ENCODE data around the gene MMP26.

The MMP26 gene

DNA sequence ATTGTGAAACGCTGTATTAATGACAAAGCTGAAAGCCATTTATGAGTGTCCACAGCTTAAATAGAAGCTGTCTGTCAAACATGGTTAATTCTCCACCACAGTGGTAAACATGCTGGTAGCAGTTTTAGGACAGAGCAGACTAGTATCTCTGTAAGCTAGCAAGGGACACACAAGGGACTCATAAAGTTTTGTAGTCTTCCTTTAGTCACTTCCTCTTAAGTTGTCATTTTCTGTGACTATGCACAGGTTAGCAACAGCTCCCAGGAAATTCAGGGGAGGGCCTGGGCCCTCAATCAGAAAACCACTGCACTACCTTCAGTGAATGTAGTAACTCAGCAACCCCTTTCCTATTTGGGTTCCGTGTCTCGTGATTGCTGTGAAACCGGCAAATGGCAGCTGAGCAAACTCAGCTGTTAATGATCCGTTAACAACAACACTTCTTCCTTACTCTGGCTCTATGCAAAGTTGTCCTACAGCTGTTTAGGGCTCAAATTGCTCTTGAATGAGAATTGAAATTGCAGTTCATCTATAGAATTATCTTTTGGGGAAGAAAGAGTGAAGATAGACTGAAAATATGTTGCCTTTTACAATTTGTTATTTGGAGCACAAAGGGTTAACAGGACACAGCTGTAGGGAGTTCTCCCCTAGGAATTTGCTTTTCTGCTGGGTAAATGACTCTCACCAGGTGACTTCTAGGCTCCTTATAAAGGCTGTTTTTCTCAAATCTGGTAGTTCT is at the start of gene MMP26:
Gene MMP26 (plus strand): TSS at position 731 of the 736 bp plus-strand sequence.
- Histone ChIP-seq H3K9me3 (ENCODE audit: control insufficient read depth, insufficient read depth, low read length) (no peaks in the 10 kb centered on the region), H3K9ac (ENCODE audit: low read depth, low read length) (peak within 1 kb of the TSS; percentile 24; the same call in 1 of the 2 replicates)

DNA sequence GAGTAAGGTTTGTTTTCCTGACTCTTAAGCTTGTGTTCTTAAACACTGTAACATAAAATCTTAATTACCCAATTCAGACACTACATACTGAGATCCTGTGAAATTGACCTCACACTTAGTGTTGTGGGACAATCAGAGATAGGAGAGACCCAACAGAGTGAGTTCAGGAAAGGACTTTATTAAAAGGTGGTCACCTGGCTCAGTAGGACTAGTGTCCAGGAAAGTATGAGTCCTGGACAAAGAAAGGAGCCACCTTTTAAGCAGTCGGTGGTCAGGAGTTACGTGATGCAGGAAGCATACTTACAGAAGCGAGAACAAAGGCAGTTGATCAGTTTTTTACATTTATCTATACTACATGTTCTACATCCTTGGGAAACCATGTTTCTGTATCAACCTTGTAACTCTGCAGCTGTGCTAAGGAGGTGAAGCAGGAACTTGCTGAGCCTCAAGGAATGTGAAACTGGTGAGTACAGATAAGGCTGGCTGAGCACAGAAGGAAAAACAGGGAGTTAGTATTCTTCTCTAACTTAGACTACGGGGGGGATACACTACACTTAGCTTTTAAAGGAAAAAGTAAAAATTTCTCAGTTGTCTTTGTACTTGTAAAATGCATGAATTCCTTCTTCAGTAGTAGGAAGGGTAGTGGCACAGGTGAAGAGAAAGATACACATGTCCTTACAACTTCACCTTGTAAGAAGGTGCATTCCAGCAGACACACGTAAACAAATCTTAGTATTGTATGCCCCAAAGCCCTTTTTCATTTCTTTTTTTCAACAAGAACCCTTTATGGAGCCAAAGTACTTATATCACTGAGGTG is 45.7 kb upstream of the MMP26 start:
- H3K9ac ChIP-seq (ENCODE audit: low read depth, low read length): no peak overlapping the region
- H3K4me1 ChIP-seq (ENCODE audit: insufficient read depth, low read length): no peaks in the 10 kb centered on the region
- no peaks in the 10 kb centered on the region for H3K36me3 ChIP-seq (ENCODE audit: insufficient read depth, low read length)
- H3K9me3 ChIP-seq (ENCODE audit: control insufficient read depth, insufficient read depth, low read length): no peaks in the 10 kb centered on the region

More for the DNA sequence above, at the start of gene MMP26:
- peaks cover 7% of the 10 kb centered on the region; the same call in 1 of the 2 replicates for H3K4me1 ChIP-seq (ENCODE audit: insufficient read depth, low read length)
- H3K36me3 ChIP-seq (ENCODE audit: insufficient read depth, low read length): no peaks in the 10 kb centered on the region

DNA sequence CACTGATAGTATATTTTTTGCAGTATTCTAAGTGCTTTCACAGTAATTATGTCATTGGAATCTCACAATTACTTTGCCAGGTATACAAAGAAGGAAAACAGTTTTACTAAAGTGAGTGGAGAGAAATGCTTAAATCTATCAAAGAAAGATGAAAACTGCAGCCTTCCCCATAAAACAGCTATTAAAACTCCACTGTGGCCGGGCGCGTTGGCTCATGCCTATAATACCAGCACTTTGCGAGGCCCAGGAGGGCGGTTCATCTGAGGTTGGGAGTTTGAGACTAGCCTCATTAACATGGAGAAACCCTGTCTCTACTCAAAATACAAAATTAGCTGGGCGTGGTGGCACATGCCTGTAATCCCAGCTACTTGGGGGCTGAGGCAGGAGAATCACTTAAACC is 41.7 kb upstream of the MMP26 start:
- Histone ChIP-seq H3K9me3 (ENCODE audit: control insufficient read depth, insufficient read depth, low read length) (no peaks in the 10 kb centered on the region), H3K4me1 (ENCODE audit: insufficient read depth, low read length) (no peaks in the 10 kb centered on the region), H3K9ac (ENCODE audit: low read depth, low read length) (no peak overlapping the region), H3K36me3 (ENCODE audit: insufficient read depth, low read length) (no peaks in the 10 kb centered on the region)

DNA sequence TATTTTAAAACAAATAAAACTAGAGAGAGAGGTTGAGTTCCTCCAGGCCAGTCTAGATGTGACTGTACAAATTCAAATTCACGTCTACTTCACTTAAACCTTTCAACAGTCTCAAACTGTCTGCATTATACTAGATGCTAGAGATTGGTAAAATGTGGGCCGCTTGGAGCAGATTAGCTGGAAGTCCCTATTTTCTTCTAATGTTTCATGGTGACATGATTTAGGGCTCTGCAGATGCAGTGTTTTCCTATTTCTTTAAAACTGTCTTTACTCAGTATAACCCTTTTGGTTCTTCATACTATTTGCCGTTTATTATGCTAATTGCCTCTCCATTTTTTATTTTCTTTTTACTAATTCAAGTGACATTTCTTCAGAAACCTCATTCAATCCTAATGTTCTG is 40.4 kb upstream of the MMP26 start:
- Histone ChIP-seq H3K36me3 (ENCODE audit: insufficient read depth, low read length) (no peaks in the 10 kb centered on the region), H3K4me1 (ENCODE audit: insufficient read depth, low read length) (no peaks in the 10 kb centered on the region), H3K9me3 (ENCODE audit: control insufficient read depth, insufficient read depth, low read length) (no peaks in the 10 kb centered on the region), H3K9ac (ENCODE audit: low read depth, low read length) (no peak overlapping the region)

DNA sequence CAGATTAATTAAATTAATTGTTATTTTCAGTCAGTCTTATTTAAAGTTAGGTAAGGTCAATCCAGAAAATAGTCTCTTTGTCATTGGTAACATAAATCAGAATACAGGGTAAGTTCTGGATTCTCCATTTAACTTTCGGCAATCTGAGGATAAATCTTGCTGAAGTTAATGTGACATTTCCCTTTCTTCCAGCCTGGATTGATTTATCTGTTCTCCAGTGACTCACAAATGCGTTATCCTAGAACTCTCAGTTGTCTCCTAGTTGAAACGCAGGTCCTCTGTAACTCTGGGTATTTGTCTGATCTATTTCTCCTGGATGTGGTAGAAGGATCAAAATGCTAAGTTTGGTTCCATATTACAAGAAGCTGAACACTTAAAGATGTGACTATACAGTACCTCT is 39.8 kb upstream of the MMP26 start:
- Histone ChIP-seq H3K9me3 (ENCODE audit: control insufficient read depth, insufficient read depth, low read length) (no peaks in the 10 kb centered on the region), H3K9ac (ENCODE audit: low read depth, low read length) (no peak overlapping the region), H3K4me1 (ENCODE audit: insufficient read depth, low read length) (no peaks in the 10 kb centered on the region), H3K36me3 (ENCODE audit: insufficient read depth, low read length) (no peaks in the 10 kb centered on the region)

DNA sequence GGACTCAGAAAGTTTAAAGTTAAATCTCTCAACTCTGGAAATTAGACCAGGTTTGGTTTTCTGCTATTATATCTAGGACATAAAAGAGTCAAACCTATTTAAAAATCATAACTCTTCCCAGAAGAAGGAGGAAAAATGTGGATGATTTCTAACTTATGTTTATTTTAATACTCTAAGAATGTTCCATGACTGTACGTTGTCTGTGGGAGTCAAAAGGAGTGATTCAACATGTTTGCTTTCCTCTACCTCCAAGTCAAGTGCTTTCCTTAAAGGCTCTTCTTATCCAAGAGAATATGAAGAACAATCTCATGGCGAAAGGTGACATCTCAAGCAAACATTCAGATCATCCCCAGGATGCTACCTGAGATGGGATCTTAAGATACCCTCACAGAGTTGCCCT is 39.2 kb upstream of the MMP26 start:
- Histone ChIP-seq H3K36me3 (ENCODE audit: insufficient read depth, low read length) (no peaks in the 10 kb centered on the region), H3K4me1 (ENCODE audit: insufficient read depth, low read length) (no peaks in the 10 kb centered on the region), H3K9me3 (ENCODE audit: control insufficient read depth, insufficient read depth, low read length) (no peaks in the 10 kb centered on the region), H3K9ac (ENCODE audit: low read depth, low read length) (no peak overlapping the region)

DNA sequence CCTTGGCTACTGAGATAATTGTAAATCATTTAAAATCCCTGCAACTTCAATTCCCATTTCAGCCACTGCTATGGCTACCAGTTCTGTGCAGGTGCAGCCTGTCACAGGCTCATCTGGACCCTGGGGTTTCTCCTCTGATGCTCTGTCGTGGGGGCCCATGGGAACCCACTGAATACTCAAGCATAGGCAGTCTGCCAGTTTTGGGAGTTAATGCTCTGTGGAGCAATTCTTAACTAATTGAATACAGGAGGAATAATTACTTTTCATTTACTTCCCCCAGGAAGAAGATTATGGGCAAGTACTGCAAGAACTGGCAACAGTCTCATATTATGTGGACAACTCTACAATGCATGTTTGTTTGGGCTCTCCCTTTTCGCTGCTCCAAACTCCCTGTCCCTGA is 32.8 kb upstream of the MMP26 start:
- Histone ChIP-seq H3K4me1 (ENCODE audit: insufficient read depth, low read length) (no peaks in the 10 kb centered on the region), H3K36me3 (ENCODE audit: insufficient read depth, low read length) (no peaks in the 10 kb centered on the region), H3K9me3 (ENCODE audit: control insufficient read depth, insufficient read depth, low read length) (no peaks in the 10 kb centered on the region), H3K9ac (ENCODE audit: low read depth, low read length) (no peak overlapping the region)

DNA sequence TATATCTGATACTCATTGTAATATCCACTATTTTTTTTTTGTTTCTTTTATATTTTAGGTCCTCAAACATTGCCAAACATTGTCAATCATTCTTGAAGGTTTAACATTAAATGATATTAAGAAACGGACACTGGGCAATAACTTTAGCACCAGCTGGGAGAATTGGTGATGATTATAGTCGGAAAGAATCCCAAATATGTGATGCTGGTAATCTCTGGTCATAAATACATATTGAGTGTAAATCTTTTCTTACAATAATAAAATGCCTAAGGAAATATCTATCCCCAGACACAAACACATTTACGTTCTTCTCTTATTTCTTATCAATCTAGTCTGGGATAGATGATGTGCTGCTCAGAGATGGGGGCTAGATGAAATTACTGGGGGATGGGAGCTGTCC is 32.1 kb upstream of the MMP26 start:
- Histone ChIP-seq H3K9me3 (ENCODE audit: control insufficient read depth, insufficient read depth, low read length) (no peaks in the 10 kb centered on the region), H3K9ac (ENCODE audit: low read depth, low read length) (no peak overlapping the region), H3K36me3 (ENCODE audit: insufficient read depth, low read length) (no peaks in the 10 kb centered on the region), H3K4me1 (ENCODE audit: insufficient read depth, low read length) (no peaks in the 10 kb centered on the region)

DNA sequence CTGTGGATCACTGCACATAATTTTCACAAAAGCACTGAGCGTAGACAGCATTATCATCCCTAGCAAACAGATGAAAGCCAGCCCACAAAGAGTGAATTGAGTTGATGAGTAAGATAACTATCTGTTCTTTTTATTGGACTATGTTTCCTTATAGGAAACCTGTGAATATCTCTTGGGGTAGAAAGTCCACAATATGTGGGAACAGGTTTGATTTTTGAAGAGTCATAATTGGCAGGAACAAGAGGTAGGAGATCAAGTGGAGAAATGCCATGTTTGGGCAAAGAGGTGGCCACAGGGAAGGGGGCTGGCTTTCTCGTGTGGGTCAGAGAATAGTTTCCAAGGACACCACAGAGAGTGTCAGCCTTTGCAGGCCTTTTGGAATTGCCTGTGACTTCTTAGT is 30.8 kb upstream of the MMP26 start:
- H3K9me3 ChIP-seq (ENCODE audit: control insufficient read depth, insufficient read depth, low read length): no peaks in the 10 kb centered on the region
- no peaks in the 10 kb centered on the region for H3K36me3 ChIP-seq (ENCODE audit: insufficient read depth, low read length)
- no peak overlapping the region for H3K9ac ChIP-seq (ENCODE audit: low read depth, low read length)
- H3K4me1 ChIP-seq (ENCODE audit: insufficient read depth, low read length): no peaks in the 10 kb centered on the region

DNA sequence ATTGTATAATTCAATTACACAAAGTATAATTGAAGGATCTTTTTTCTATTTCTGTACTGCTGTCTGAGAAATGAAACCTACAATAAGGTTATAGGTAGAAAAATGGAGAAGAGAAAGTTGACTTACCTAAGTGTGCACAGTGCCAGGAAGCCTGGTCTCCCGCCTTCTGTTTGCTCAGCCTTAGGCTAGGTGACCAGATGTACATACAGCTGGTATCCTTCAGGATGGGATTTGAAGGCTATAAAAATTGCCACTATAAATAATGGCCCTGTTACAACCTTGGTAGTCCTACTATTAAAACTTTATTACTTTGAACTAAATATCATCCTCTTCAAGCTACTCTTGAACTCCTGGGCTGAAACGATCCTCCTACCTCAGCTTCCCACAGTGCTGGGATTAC is 26.6 kb upstream of the MMP26 start:
- Histone ChIP-seq H3K4me1 (ENCODE audit: insufficient read depth, low read length) (no peaks in the 10 kb centered on the region), H3K9me3 (ENCODE audit: control insufficient read depth, insufficient read depth, low read length) (no peaks in the 10 kb centered on the region)

DNA sequence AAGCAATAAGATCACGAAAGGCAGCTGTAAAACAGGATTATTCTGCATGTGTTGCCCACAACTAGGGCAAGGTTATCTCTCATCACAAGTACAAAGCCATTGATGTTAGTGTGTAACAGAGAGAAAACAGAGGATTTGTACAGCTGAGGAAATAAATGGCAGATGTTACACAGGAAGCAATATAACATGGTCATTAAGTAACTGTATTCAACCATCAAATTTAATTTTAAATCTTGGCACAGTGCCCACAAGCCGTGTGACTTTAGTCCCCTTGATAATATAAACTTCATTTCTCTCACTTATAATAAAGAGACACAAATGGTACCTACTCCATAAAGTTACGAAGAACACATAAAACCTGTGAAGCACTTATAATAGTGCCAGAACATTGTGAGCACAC is 24.2 kb upstream of the MMP26 start:
- Histone ChIP-seq H3K9ac (ENCODE audit: low read depth, low read length) (no peak overlapping the region), H3K36me3 (ENCODE audit: insufficient read depth, low read length) (no peaks in the 10 kb centered on the region), H3K9me3 (ENCODE audit: control insufficient read depth, insufficient read depth, low read length) (no peaks in the 10 kb centered on the region), H3K4me1 (ENCODE audit: insufficient read depth, low read length) (no peaks in the 10 kb centered on the region)

More for the DNA sequence above, 26.6 kb upstream of the MMP26 start:
- Histone ChIP-seq H3K36me3 (ENCODE audit: insufficient read depth, low read length) (no peaks in the 10 kb centered on the region), H3K9ac (ENCODE audit: low read depth, low read length) (no peak overlapping the region)

DNA sequence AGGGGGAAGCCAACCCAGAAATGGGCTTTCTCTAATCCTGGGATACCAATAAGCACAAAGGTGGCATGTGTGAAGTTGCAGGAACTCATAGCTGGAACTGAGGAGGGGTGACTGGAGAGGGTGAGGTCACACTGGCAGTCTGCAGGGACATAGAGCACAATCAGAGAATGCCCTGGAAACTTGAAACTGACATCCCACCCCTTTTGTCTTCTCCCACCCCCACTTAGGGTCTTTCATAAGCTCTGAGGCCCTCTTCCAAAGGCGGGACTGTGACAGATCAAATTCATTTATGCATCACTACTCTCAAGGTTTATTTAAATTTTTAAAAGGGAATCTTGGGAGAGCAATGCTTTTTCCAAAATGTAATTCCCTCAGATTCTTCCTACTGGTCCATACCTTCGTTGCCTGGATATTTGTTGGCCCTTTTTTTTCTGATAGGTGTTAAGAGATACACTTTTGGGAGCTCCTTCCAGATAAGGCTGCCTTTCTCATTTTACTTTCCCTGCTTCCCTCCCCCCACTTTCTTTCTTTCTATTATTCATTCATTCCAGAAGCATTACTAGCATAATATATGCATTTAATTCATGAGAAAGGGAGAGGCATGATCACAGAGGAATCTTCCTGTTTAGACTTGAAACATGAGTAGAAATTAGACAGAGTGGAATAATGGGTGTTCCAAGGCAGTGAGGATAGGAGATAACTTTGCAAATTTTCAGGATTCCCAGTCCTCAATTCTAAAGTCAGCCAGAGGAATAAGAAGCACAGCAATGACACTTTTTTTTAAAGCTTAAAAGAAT is 21.8 kb upstream of the MMP26 start:
- no peaks in the 10 kb centered on the region for H3K4me1 ChIP-seq (ENCODE audit: insufficient read depth, low read length)
- no peaks in the 10 kb centered on the region for H3K9me3 ChIP-seq (ENCODE audit: control insufficient read depth, insufficient read depth, low read length)
- H3K9ac ChIP-seq (ENCODE audit: low read depth, low read length): no peak overlapping the region
- H3K36me3 ChIP-seq (ENCODE audit: insufficient read depth, low read length): no peaks in the 10 kb centered on the region

DNA sequence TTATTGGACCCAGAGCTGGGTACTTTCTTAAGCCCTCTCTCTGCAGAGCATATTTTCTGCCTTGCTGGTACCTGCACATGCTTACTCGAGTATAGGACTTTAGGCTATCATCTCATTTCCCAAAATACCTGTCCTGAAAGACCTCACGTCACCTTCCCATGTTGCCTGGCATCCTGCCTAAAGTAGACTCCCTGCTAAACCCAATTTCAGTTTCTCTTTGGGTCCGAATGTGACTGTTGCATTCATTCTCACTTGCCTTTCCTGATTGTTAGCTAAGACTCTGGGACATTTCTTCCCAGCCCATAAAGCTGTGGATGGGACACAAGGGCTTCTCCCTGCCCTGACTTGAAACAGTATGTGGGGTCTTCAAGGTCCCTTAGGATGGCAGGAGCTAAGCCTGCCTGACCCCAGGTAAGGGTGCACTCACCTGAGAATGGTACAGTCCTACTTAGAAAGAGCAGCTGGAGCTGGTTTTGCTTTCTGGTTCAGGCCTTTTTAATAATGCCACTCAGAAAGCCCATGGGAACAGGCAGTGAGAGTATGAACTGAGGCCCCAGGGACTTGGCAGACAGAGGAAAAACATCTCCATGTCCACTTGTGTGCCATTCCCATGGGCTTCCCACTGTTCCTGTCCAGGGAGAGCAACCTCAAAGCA is 19.8 kb upstream of the MMP26 start:
- H3K36me3 ChIP-seq (ENCODE audit: insufficient read depth, low read length): no peaks in the 10 kb centered on the region
- H3K9me3 ChIP-seq (ENCODE audit: control insufficient read depth, insufficient read depth, low read length): no peaks in the 10 kb centered on the region
- no peak overlapping the region for H3K9ac ChIP-seq (ENCODE audit: low read depth, low read length)
- H3K4me1 ChIP-seq (ENCODE audit: insufficient read depth, low read length): no peaks in the 10 kb centered on the region

DNA sequence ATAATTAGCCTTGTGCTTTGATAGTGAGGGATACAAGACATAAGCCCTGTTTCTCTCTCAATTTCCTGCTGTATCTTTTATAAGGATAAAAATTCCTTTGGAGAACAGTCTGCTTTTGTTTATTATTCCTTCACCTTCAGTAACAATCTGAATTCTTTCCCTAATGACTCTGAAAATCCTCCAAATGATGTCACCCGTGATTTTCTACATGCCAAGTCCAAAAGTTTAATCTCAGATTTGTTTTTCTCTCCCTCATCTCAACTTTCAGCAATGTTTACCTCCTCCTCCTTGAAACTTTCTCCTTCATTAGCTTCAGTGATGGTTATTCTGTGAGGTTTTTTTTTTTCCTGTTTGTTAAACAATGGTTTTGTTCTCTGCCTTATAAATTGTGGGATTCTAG is 9.1 kb upstream of the MMP26 start:
- Histone ChIP-seq H3K9ac (ENCODE audit: low read depth, low read length) (no peak overlapping the region), H3K4me1 (ENCODE audit: insufficient read depth, low read length) (no peaks in the 10 kb centered on the region), H3K9me3 (ENCODE audit: control insufficient read depth, insufficient read depth, low read length) (no peaks in the 10 kb centered on the region), H3K36me3 (ENCODE audit: insufficient read depth, low read length) (no peaks in the 10 kb centered on the region)

All from ES-I3 (cell line).